ENCODE measurements around the gene LINGO3. TPM values are rescaled to one million over a fixed set of nuclear protein-coding genes. Genes with fewer than 3 reads are reported as not detected.

Gene LINGO3
- total and polyA plus RNA-seq, 12 donors: 0.11 TPM; not detected in 11

- Histone ChIP-seq H3K9me3 (replicated peaks in 1 of 3) (no peaks in the 10 kb centered on the region), H3K27me3 (no peaks in the 10 kb centered on the region), H3K27ac (peak overlapping the region in 4 of 5 donors; percentile 58 to 100 (median 77)), H3K4me3 (peak overlapping the region in 1 of 4 donors; percentile 39), H3K36me3 (replicated peaks in 1 of 2) (peaks cover 0 to 24% of the 10 kb centered on the region in 2 donors), H3K4me1 (replicated peaks in 1 of 2) (peaks cover 31 to 53% of the 10 kb centered on the region in 2 donors)
- peak; percentile 83 to 99 (median 97) for TF ChIP-seq CTCF (IDR thresholded peaks at IDR 0.05)
- peak in 1 of 2 donors; percentile 13 for TF ChIP-seq POLR2A (IDR thresholded peaks at IDR 0.05)
- 7 to 12% (median 9%) methylated on average over 20 to 45 of the region's 45 CpGs for WGBS, 4 donors
- intact Hi-C loops (cut with DNase I): loop anchor here (2.0 to 5.0 kb wide), 3 partner anchors 36 to 116 kb away; partner anchors contain the start of genes PLEKHJ1 (in 2 of the 2) and SF3A2 (in 2 of the 2)
- DNase-seq: peak; percentile 65 to 84 (median 75)
Observed at GRCh38 chr19:2273356-2274184, 34.4 kb downstream of the LINGO3 start.

- WGBS, 4 donors: 15 to 66% (median 20%) methylated on average over 13 to 43 of the region's 43 CpGs
- no peak for TF ChIP-seq CTCF (IDR thresholded peaks at IDR 0.05)
- TF ChIP-seq POLR2A (IDR thresholded peaks at IDR 0.05): peak in 1 of 2 donors; percentile 71
- Histone ChIP-seq H3K4me3 (peak overlapping the region in 2 of 4 donors; percentile 75 to 97), H3K4me1 (replicated peaks in 1 of 2) (peaks cover 31 to 63% of the 10 kb centered on the region in 2 donors), H3K27ac (peak overlapping the region; percentile 84 to 100 (median 99)), H3K36me3 (replicated peaks in 1 of 2) (peaks cover 0 to 24% of the 10 kb centered on the region in 2 donors), H3K27me3 (no peaks in the 10 kb centered on the region), H3K9me3 (replicated peaks in 1 of 3) (no peaks in the 10 kb centered on the region)
- peak; percentile 40 to 81 (median 74) for DNase-seq
- intact Hi-C loops (cut with DNase I): loop anchor here (2.0 to 5.0 kb wide), 3 partner anchors 34 to 114 kb away; partner anchors contain the start of genes PLEKHJ1 (in 2 of the 2) and SF3A2 (in 2 of the 2)
Observed at GRCh38 chr19:2271234-2272103, 36.5 kb downstream of the LINGO3 start.

- H3K27ac ChIP-seq: peak overlapping the region; percentile 95 to 100 (median 99)
- intact Hi-C loops (cut with DNase I): loop anchor here (5.0 kb wide), 2 partner anchors 33 to 113 kb away; partner anchors contain the start of genes PLEKHJ1 (in 1 of the 2) and SF3A2 (in 1 of the 2)
- peak overlapping the region; percentile 72 to 100 (median 86) for H3K4me3 ChIP-seq
- H3K9me3 ChIP-seq (replicated peaks in 1 of 3): no peaks in the 10 kb centered on the region
- no peaks in the 10 kb centered on the region for H3K27me3 ChIP-seq
- DNase-seq: peak; percentile 86 to 91 (median 87)
- 0 to 2% (median 0%) methylated on average over 5 to 88 of the region's 88 CpGs for WGBS, 4 donors
- peaks cover 31 to 59% of the 10 kb centered on the region in 2 donors for H3K4me1 ChIP-seq (replicated peaks in 1 of 2)
- H3K36me3 ChIP-seq (replicated peaks in 1 of 2): peaks cover 0 to 24% of the 10 kb centered on the region in 2 donors
- TF ChIP-seq POLR2A (IDR thresholded peaks at IDR 0.05) (peak; percentile 68 to 89), CTCF (IDR thresholded peaks at IDR 0.05) (no peak)
Observed at GRCh38 chr19:2270423-2271233, 37.3 kb downstream of the LINGO3 start.
